GM04503 (cell line): ENCODE measurements around the gene NCDN.
"Not testable (repeated sequence)": the region's sequence is repeated elsewhere in the genome, so short reads cannot be mapped to it uniquely, and the experiment has no call there.

ENCODE experiments used
- DNase-seq: peaks from one replicate; pipeline ENCODE4 v3.0.0-alpha.2; 2012; ENCODE audit warnings: low read depth

NCDN gene

DNA sequence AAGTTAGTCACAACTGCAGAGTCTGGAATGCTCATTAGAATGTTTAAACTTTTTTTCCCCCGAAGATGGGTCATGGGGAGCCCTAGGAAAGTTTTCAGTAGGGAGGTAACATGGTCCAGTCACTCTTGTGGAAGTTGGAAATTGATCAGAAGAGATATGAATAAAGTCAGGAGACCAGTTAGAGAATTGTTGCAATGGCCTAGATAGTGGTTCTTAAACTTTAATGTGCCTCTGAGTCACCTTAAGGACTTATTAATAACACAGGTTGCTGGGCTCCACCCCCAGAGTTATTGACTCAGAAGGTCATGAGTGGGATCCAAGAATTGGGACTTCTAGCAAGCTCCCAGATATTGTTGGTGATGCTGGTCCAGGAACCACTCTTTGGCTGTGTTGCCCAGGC, 12.3 kb downstream of the NCDN start:
- DNase-seq, result no peak

DNA sequence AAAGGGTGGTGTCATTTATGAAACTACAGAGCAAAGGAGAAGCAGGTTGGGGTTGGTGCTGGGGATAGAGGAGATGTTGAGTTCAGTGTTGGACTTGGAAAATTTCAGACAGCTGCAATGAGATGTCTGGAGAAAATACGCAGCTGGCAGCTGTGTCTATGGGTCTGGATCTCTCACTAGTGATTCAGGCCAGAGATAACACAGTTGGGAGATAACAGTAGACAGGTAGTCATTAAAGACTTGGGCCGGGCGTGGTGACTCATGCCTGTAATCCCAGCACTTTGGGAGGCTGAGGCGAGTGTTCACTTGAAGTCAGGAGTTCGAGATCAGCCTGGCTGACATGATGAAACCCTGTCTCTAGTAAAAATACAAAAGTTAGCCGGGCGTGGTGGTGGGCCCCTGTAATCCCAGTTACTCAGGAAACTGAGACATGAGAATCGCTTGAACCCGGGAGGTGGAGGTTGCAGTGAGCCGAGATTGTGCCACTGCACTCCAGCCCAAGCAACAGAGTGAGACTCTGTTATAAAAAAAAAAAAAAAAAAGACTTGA, 13.1 kb downstream of the NCDN start:
- DNase-seq, result no peak

DNA sequence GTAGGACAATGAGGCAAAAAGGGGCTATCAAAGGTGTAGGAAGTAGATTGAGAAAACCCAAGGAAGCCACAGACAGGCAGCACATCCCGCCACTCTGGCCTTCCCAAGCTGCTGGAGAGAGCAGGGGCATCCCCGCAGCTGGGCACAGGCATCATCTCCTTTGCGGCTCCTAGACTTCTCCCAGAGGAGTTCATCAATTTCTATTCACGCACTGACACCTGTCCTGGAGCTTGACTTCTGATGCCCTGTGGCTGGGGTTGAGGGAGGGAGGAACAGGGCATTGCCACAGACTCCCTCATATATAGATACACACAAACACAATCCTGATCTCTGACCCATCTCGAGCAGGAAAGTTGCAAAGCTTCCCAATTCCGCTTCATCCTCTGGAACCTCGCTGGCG, 13.7 kb downstream of the NCDN start:
- no peak for DNase-seq

DNA sequence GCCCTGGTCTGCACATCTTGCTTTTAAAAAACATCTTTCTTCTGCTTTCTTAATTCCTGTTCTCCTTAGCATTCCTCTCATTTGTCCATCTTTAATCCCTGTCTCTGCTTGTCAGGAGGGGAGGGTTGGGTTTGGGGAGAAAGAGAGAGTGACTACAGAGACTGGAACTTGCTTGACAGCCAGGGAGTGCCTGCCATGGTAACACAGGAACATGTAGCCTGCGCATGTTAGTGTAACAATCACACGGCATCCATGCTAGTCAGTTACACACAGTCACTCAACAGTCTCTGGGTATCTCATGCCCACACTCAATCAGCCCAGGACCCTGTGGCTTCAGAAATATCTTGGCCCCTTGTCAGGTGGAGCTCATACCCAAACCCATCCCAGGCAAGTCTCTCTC, 14.7 kb downstream of the NCDN start:
- DNase-seq, result no peak

DNA sequence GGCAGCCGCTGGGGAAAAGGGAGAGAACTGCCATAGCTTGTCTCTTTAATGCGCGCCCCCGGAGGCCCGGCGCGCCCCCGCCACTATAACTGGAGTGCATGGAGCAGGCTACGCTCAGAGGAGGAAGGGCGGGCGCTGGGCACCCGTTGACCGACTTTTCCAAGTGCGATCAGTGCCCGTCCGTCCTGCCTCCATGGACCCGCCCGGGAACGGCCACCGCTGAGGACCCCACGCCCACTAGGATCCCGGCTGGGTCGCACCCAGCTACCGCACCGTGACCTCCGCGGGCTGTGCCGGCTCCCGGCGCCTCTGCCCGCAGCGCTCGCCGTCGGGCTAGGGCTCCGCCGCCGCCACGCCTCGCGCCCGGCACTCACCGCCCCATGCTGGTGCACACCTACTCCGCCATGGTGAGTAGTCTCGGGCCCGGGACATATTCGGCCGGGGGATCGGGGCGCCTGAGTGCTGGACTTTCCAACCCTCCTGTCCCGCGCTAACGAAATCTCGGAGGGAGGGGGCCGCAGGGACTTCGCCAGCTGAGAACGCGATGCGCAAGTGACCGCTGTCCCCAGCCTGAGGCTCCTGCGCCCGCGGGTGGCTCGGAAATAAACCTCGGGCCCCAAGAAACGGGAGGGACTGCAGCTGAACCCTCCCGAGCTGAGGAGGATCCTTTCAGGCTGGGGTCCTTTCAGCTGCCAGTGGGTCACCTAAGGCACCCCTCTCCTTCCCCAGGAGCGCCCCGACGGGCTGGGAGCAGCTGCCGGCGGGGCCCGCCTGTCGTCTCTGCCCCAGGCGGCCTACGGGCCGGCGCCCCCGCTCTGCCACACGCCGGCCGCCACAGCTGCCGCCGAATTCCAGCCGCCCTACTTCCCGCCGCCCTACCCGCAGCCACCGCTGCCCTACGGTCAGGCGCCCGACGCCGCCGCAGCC, 15.9 kb downstream of the NCDN start, which contains the start of gene TFAP2E:
TSS of gene TFAP2E (plus strand) at position 117 of the 927 bp plus-strand sequence. CDS start at position 381, 264 bp downstream.
- no peak for DNase-seq

DNA sequence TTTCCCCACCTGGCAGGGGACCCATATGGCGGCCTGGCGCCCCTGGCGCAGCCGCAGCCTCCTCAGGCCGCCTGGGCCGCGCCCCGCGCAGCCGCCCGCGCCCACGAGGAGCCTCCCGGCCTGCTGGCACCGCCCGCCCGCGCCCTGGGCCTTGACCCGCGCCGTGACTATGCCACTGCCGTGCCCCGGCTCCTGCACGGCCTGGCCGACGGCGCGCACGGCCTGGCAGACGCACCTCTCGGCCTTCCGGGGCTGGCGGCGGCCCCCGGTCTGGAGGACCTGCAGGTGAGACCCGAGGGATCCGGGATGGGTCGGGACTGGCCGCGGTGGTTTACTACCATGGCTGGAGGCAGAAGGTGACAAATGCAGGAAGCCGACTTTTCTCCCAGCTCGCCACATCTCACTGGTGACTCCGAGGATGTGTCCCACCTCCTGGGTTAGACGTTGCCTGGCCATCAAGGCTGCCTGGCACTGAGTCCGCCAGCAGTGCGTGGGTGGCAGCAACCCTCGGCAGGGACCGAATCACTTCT, 16.6 kb downstream of the NCDN start:
- DNase-seq, result no peak

DNA sequence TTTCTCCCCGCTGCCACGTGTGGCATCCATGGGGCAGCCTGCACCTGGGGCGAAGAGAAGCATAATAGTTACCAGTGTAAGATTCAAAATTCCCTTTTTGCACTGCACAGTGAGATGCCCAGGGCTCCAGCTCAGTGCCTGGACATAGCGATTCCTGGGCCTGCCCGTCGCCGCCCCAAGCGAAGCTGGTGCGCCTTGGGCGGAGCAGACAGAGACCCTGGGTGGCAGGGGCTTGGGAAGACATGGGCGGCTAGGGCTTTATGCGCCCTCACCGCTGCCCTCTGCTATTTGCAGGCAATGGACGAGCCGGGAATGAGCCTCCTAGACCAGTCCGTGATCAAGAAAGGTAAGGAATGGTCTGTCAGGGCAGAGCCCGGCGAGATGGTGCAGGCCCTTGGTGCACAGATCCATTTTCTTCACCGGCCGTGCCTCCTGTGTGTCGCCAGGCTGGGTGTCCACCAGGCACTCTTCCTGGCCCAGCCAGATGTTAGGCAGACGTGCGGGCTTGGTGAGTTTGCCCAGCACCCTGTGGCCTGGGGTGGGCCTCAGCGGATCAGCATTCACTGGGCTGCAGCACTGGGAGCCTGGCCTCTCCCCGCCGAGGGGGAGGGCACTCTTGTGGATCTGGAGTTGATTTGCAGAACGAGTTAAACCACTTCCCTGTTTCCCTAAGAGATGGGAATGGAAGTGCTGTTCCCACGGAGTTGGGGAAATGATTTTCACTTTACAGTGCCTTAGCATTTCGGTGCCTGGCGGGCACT, 17.2 kb downstream of the NCDN start:
- DNase-seq, result no peak

DNA sequence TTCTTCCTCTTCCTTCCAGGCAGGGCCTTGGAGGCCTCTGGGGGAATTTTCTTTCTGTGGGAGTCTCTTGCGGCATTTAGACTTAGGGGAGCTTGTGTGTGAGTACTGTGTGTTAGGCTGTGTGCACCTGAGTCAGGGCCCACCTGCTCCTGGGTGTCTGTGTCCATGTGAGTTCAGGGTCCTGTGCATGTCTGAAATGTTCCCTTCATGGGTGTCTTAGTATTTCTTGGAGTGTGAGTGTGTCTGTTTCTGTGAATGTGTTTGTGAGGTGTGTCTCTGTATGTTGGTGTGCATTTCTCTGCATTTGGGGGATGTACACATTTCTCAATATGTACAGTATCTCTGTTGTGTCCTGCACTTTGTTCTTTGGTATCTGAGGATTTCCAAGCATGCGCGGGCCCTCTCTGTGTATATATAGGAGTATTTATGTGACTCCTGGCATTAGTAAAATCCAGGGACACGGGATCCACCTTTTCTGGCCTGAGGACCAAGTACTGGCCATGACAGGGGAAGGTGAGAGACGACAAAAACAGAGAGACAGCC, 17.9 kb downstream of the NCDN start:
- DNase-seq, result no peak

DNA sequence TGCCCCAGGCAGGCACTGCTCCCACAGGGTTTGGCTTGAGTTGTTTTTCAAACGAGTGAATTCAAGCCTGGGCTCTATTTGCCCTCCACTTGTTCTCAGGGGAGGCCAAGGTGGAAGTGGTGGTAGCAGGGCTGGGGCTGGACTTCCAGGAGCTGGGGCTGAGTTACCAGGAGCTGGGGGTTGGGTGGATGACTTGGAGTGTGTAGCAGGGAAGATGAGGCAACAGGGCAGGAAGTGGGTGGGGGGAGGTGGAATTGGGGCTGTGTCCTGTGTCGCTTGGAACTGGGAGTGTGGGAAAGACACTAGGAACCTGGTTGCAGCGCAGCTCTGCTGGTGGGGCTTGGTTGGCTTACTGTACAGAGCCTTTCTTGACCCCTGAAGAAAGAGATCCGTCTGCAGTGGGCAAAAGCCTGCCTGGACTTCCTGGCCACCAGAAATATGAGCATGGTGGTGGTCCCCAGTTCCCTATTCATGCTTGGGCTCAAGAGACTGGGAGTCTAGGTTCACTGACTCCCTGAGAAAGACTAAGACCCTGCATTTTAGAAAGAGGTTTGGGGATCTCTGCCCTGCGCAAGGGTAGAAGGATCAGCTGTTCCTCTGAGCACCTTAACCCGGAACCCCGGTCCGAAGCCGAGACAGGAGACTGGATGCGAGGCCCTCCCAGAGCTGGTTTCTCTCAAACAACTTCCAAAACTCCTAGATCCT, 18.6 kb downstream of the NCDN start:
- no peak for DNase-seq

DNA sequence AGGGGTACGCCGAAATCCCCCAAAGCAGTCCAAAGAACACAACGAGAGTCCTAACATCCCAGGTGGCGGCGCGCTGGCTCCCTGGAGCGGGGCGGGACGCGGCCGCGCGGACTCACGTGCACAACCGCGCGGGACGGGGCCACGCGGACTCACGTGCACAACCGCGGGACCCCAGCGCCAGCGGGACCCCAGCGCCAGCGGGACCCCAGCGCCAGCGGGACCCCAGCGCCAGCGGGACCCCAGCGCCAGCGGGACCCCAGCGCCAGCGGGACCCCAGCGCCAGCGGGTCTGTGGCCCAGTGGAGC, 19.1 kb downstream of the NCDN start:
- not testable (repeated sequence) for DNase-seq

DNA sequence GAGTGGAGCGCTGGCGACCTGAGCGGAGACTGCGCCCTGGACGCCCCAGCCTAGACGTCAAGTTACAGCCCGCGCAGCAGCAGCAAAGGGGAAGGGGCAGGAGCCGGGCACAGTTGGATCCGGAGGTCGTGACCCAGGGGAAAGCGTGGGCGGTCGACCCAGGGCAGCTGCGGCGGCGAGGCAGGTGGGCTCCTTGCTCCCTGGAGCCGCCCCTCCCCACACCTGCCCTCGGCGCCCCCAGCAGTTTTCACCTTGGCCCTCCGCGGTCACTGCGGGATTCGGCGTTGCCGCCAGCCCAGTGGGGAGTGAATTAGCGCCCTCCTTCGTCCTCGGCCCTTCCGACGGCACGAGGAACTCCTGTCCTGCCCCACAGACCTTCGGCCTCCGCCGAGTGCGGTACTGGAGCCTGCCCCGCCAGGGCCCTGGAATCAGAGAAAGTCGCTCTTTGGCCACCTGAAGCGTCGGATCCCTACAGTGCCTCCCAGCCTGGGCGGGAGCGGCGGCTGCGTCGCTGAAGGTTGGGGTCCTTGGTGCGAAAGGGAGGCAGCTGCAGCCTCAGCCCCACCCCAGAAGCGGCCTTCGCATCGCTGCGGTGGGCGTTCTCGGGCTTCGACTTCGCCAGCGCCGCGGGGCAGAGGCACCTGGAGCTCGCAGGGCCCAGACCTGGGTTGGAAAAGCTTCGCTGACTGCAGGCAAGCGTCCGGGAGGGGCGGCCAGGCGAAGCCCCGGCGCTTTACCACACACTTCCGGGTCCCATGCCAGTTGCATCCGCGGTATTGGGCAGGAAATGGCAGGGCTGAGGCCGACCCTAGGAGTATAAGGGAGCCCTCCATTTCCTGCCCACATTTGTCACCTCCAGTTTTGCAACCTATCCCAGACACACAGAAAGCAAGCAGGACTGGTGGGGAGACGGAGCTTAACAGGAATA, 19.7 kb downstream of the NCDN start:
- DNase-seq, result no peak

DNA sequence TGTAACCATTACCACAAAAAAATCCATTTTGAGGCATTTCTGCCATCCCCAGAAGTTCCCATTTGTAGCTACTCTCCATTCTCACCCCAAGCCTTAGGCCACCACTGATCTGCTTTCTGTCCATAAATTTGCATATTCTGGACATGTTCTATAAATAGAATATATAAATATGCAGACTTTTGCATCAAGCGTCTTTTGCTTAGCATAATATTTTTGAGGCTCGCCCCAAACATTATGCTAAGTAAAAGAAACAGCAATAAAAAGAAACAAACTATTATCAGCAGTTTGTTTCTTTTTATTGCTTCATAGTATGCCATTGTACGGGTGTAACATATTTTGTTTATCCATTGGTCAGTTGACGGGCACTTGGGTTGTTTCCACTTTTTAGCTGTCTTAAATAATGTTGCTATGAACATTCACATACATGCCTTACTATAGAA, 23.4 kb downstream of the NCDN start:
- no peak for DNase-seq

DNA sequence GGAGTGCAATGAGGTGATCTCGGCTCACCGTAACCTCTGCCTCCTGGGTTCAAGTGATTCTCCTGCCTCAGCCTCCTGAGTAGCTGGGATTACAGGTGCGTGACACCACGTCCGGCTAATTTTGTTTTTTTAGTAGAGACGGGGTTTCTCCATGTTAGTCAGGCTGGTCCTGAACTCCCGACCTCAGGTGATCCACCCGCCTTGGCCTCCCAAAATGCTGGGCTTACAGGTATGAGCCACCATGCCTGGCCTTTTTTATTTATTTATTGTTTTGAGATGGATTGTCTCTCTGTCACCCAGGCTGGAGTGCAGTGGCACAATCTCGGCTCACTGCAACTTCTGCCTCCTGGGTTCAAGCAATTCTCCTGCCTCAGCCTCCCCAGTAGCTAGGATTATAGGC, 24.0 kb downstream of the NCDN start:
- DNase-seq, result not testable (repeated sequence)

DNA sequence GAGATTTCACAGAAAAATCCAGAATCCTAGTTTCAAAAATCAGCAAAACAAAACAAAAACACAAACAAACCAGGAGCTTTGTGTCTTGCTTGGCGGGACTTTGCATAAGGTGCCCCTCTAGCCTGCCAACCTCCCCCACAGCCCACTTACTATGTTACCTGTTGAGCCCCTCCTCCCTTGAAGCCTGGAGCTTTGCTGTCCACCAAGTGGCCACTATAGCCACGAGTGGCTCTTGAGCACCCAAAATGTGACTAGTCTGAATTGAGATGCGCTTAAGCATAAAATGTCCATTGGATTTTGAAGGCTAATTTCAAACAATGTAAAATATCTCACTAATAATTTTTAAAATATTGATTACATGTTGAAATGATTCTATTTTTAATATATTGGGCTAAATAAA, 27.7 kb downstream of the NCDN start:
- DNase-seq, result no peak

DNA sequence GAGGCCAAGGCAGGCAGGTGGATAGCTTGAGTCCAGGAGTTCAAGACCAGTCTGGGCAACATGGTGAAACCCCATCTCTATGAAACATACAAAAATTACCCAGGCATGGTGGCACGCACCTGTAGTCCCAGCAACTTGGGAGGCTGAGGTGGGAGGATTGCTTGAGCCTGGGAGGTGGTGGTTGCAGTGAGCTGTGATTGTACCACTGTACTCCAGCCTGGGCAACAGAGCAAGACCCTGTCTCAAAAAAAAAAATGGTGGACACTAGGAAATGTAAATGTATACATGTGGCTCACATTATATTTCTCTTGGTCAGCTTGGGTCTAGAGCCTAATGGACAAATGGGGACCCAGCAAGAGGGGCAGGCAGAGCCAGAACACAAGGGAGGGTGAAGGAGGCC, 28.2 kb downstream of the NCDN start:
- DNase-seq, result not testable (repeated sequence)

DNA sequence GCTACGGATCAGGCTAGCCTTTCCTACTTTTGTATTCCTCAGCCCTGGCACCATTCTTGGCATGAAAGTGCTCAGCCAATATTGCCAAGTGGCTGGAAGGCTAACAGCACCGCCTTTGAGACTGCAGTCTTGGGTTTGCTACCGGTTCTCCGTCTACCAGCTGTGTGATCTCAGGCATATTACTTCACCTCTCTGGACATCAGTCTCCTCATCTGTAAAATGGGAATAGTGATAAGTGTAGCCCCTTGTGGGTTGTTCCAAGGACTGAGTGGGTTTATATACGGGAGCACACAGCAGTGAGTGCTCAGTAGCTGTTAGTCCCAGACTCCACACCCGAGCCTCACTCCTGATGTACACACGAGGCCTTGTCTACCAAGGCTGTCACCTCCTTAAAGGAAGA, 29.2 kb downstream of the NCDN start:
- no peak for DNase-seq

DNA sequence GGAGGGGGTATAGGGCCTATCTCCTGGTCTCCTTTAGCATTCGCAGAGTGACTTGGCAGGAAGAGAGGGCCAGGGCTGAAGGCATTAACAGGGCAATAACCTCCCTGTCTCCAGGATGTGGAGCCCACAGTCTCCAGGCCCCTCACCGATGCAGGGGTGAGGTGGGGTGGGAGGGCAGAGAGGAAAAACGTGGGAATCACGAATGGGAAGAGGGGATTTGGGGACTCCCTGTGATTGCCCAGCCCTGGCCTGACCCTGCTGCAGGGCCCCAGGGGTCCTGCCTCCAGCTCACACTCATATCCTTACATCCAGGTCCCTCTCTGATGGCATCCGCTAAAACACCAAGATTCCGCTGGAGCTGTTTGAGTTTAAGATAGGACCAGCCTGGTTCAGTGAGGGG, 30.1 kb downstream of the NCDN start:
- no peak for DNase-seq

DNA sequence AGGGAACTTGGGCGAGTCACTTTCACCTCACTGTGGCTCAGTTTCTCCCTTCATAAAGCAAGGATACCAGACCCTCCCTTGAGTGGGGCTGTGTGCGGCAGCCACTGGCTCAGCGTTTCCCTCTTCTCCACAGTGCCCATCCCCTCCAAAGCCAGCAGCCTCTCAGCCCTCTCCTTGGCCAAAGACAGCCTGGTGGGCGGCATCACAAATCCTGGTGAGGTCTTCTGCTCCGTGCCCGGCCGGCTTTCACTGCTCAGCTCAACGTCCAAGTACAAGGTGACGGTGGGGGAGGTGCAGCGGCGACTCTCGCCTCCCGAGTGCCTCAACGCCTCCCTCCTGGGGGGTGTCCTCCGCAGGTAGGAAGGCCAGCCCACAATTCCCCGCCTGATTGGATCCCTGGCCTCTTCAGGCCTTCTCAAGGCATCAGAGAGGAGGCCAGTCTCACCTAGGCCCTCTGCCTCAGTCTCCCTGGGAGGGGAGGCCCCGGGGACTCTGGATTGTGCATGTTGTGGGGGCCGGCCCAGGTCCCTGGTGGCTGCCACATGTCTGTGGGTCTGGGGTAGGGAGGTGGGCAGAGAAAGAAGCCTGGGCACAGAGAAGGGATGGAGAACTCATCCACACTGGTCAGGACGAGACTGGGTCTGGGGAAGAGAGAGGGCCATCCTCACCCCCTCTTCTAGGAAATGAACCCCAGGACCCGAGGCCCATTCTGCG, 30.8 kb downstream of the NCDN start:
- DNase-seq, result no peak

DNA sequence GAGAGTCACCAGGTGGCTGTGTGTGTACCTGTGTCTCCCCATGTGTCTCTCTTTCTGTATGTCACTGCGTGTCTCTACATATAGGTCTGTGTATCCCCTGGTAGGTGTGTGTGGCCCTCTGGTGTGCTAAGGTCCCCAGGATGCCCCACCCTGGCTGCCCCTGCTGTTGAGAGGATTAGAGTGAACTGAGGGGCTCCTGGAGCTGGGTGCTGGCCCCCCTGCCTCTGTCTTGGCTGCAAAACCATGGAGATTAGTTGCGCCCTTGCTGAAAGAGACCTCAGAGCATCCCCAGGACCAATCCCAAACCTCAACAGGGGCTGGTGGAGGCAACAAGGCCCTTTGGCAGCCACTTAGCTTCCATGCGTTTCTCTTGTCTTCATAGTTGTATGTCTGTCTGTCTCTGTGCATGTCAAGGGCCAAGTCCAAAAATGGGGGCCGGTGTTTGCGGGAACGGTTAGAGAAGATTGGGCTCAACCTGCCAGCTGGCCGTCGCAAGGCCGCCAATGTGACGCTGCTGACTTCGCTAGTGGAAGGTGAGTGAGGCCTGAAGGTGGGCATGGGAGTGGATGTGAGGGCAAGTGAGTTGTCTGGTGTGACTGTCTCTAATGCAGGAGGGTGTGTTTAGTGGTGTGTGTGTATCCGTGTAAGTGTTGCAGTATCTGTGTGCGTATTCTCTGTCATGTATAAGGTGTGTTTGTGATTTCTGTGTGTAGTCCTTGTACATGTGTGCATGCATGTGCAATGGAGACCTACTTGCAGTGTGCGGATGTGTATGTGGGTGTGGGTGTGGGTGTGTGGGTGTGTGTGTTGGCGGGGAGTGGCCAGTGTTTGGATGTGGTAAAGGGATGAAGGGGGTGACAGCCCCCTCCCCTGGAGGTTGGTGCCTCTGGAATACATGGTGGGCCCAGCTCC, 32.2 kb downstream of the NCDN start:
- DNase-seq, result no peak
